CD14-positive monocyte (primary cell): ENCODE data around the gene PRR36. TPM values are rescaled to one million over a fixed set of nuclear protein-coding genes. Genes with fewer than 3 reads are reported as not detected.
A peak's percentile ranks its signal among the peaks of the same experiment; 100 is the strongest.

Experiments used
- DNase-seq, 3 donors: peaks; one replicate each; pipeline ENCODE4 v3.0.0-alpha.2; 2011 to 2022
- H2AFZ ChIP-seq: 2 replicates; pipeline ENCODE4 v1.6.0; 2012; ENCODE audit warnings: mild to moderate bottlenecking, low read depth, low read length, inconsistent platforms; ENCODE audit not compliant: insufficient read depth, poor library complexity, severe bottlenecking
- H3K27ac ChIP-seq, 2 donors: 1 replicate in 1 of 2; 2 replicates in 1 of 2; pipeline ENCODE4 v1.5.1; 2012 to 2013; ENCODE audit warnings: low read length in 2 of 2, control low read depth in 1 of 2, inconsistent platforms in 1 of 2, low read depth in 1 of 2, mild to moderate bottlenecking in 1 of 2
- H3K27me3 ChIP-seq, 2 donors: one replicate each; pipeline versions ENCODE4 v1.6.0 to v1.6.1; 2011 to 2013; ENCODE audit warnings: low read length in 2 of 2; ENCODE audit not compliant: control insufficient read depth in 2 of 2, insufficient read depth in 2 of 2
- H3K36me3 ChIP-seq, 2 donors: replicated peaks in 1 of 2; 1 replicate in 1 of 2; 2 replicates in 1 of 2; pipeline versions ENCODE4 v1.5.1 to v1.6.1; 2012 to 2013; ENCODE audit warnings: low read length in 2 of 2, control low read depth in 1 of 2, inconsistent platforms in 1 of 2, mild to moderate bottlenecking in 1 of 2; ENCODE audit not compliant: insufficient read depth in 2 of 2, control insufficient read depth in 1 of 2
- H3K4me1 ChIP-seq, 2 donors: 1 replicate in 1 of 2; 2 replicates in 1 of 2; pipeline versions ENCODE4 v1.5.1 to v1.6.1; 2012 to 2013; ENCODE audit warnings: low read length in 2 of 2, control low read depth in 1 of 2, inconsistent platforms in 1 of 2, mild to moderate bottlenecking in 1 of 2, moderate library complexity in 1 of 2; ENCODE audit not compliant: insufficient read depth in 2 of 2, control insufficient read depth in 1 of 2
- H3K4me2 ChIP-seq: replicated peaks from 2 replicates; pipeline ENCODE3; 2012; ENCODE audit warnings: low read length, moderate library complexity, mild to moderate bottlenecking; ENCODE audit not compliant: poor library complexity, severe bottlenecking; ENCODE audit errors: extremely low read depth
- H3K4me3 ChIP-seq, 3 experiments: fragments of 200-600 bp in 1 of 3; sonication (generic) in 1 of 3; replicated peaks in 1 of 3; 1 replicate in 2 of 3; 2 replicates in 1 of 3; pipeline ENCODE4 v1.5.1; 2011 to 2013; ENCODE audit warnings: low read length in 3 of 3, mild to moderate bottlenecking in 3 of 3, control low read depth in 2 of 3, low read depth in 2 of 3, inconsistent platforms in 1 of 3, moderate library complexity in 1 of 3
- H3K79me2 ChIP-seq: 2 replicates; pipeline ENCODE4 v1.6.0; 2012; ENCODE audit warnings: mild to moderate bottlenecking, control low read depth, inconsistent platforms, low read length, moderate library complexity; ENCODE audit not compliant: insufficient read depth
- H3K9ac ChIP-seq: 2 replicates; pipeline ENCODE4 v1.6.0; 2017; ENCODE audit warnings: low read length, mild to moderate bottlenecking; ENCODE audit not compliant: insufficient read depth, poor library complexity, severe bottlenecking
- H3K9me3 ChIP-seq, 2 donors: replicated peaks in 1 of 2; 1 replicate in 1 of 2; 2 replicates in 1 of 2; pipeline versions ENCODE4 v1.5.1 to v1.6.1; 2012 to 2013; ENCODE audit warnings: low read length in 2 of 2, control low read depth in 1 of 2; ENCODE audit not compliant: control insufficient read depth in 1 of 2, insufficient read depth in 1 of 2
- H4K20me1 ChIP-seq: 2 replicates; pipeline ENCODE4 v1.6.0; 2012; ENCODE audit warnings: mild to moderate bottlenecking, low read length, control low read depth, moderate library complexity; ENCODE audit not compliant: insufficient read depth
- H3K27ac Mint-ChIP-seq, 7 donors: one replicate each; pipeline ENCODE4 v1.8.0; 2020; ENCODE audit warnings: mild to moderate bottlenecking in 7 of 7, mixed read lengths in 7 of 7, moderate library complexity in 6 of 7, inconsistent platforms in 2 of 7
- H3K27me3 Mint-ChIP-seq, 3 donors: one replicate each; pipeline ENCODE4 v1.8.0; 2021 to 2022; ENCODE audit warnings: low read depth in 3 of 3, mild to moderate bottlenecking in 3 of 3, mixed read lengths in 3 of 3, moderate library complexity in 3 of 3, inconsistent platforms in 1 of 3
- H3K36me3 Mint-ChIP-seq, 2 donors: one replicate each; pipeline ENCODE4 v1.8.0; 2020; ENCODE audit warnings: mixed read lengths in 2 of 2, inconsistent platforms in 1 of 2, mild to moderate bottlenecking in 1 of 2
- H3K4me1 Mint-ChIP-seq: one replicate; pipeline ENCODE4 v1.8.0; 2020; ENCODE audit warnings: mild to moderate bottlenecking, mixed read lengths
- H3K4me3 Mint-ChIP-seq, 2 donors: one replicate each; pipeline ENCODE4 v1.8.0; 2020; ENCODE audit warnings: mild to moderate bottlenecking in 2 of 2, mixed read lengths in 2 of 2, moderate library complexity in 1 of 2
- H3K9me3 Mint-ChIP-seq, 7 donors: one replicate each; pipeline ENCODE4 v1.8.0; 2020 to 2022; ENCODE audit warnings: mixed read lengths in 7 of 7, mild to moderate bottlenecking in 6 of 7, moderate library complexity in 6 of 7, inconsistent platforms in 2 of 7
- whole genome bisulfite sequencing: methylation state at CpG from one replicate; pipeline ENCODE4 v1.1.5; 2013; ENCODE audit warnings: missing lambda C conversion rate; ENCODE audit not compliant: insufficient coverage; 5-methylcytosine and 5-hydroxymethylcytosine counted together
- intact Hi-C, 2 donors: fragments of 100-400 bp; cut with micrococcal nuclease; formaldehyde crosslinking; loops; one replicate each; pipeline versions ENCODE4 v1.15.0 to v1.15.1; 2023
- polyA plus RNA-seq, 3 donors: library from polyadenylated mRNA; depleted of rRNA in 1 of 3; unstranded in 2 of 3; stranded (reverse) in 1 of 3; fragments of 300-500 nt in 2 of 3; fragments of >200 nt in 1 of 3; fragmentation: Illumina TruSeq in 2 of 3; gene quantifications; 1 replicate in 2 of 3; 2 replicates in 1 of 3; pipeline ENCODE4 v1.2.3, GENCODE V29; 2012 to 2021
- TF ChIP-seq, protein P1 (sequence below): fragments of 200-600 bp; IDR thresholded peaks from one replicate; pipeline ENCODE4 v1.8.0; 2022; ENCODE audit warnings: antibody characterized with exemption, mild to moderate bottlenecking

The PRR36 gene
- polyA plus RNA-seq, 3 donors, result not detected

DNA sequence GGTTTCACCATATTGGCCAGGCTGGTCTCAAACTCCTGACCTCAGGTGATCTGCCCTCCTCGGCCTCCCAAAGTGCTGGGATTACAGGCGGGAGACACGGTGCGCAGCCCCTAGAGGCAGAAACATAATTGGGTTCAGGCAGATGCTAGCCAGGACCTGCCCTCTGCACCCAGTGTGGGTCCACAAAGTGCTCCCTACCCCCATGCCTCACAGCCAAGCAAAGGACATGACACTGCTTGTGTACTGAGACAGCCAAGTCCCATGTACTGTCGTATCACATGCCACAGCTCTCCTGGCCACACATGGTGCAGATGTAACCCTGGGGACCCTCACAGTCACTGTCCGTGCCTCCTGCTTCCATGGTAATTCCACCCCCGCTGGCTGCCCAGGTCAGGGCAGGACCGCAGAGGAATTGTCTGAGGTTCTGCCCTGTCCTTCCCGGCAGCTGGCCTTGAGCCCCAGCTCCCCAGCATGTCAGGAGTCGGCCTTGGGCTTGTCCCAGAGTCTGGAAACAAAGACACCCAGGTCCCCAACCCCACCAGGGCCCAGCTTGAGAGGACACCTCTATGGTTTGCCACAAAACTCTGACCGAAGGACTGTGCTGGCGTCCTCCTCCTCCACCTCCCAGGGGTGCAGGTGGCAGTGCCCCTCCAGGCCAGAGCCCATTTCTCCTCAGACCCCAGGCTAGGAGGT lies 7.6 kb downstream of the PRR36 start:
- peaks cover 42 to 49% of the 10 kb centered on the region in 2 donors for H3K4me1 ChIP-seq

DNA sequence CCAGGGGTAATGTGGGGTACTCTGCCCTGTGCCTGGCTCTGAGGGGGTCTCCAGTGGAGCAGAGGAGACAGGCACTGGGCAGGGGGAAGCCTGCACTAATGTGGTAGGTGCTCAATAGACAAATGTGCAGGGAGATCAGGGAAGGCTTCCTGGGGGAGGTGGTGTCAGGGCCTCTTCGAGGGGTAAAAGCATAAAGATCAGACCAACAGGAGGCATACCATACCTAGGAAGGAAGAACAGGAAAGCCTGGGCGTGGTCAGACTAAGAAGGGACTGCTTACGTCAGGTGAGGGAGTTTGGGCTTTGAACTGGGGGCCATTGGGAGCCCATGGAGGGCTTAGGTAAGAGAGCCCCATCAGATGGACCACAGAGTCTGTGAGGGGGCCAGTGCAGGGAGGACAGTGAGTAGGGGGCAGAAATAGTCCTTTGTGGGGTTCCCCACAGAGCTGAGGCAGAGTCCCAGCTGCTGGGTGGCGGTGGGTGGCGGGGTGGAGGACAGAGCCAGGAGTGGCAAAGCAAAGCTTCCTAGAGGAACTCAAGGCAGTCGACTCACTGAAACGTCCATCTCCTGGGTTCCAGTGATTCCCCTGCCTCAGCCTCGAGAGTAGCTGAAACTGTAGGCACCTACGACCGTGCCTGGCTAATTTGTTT lies 8.8 kb downstream of the PRR36 start:
- H3K27ac Mint-ChIP-seq, result no peak overlapping the region

More for the DNA sequence above, 7.6 kb downstream of the PRR36 start:
- intact Hi-C loops, result loop anchor here in 1 of 2 donors (5.0 kb wide), 1 partner anchor 56 kb away; the partner anchor contains the start of gene SNAPC2
- WGBS, result 87% methylated on average over 10 of the region's 12 CpGs
- Histone ChIP-seq H3K27ac (no peak overlapping the region), H3K27me3 (peaks cover 24 to 66% of the 10 kb centered on the region in 2 donors), H3K36me3 (no peaks in the 10 kb centered on the region), H3K9ac (no peak overlapping the region), H4K20me1 (no peaks in the 10 kb centered on the region), H3K4me3 (no peak overlapping the region), H3K79me2 (no peaks in the 10 kb centered on the region), H3K9me3 (peaks cover 0 to 5% of the 10 kb centered on the region in 2 donors), H3K4me2 (no peak overlapping the region), H2AFZ (no peak overlapping the region)
- TF ChIP-seq, protein P1, sequence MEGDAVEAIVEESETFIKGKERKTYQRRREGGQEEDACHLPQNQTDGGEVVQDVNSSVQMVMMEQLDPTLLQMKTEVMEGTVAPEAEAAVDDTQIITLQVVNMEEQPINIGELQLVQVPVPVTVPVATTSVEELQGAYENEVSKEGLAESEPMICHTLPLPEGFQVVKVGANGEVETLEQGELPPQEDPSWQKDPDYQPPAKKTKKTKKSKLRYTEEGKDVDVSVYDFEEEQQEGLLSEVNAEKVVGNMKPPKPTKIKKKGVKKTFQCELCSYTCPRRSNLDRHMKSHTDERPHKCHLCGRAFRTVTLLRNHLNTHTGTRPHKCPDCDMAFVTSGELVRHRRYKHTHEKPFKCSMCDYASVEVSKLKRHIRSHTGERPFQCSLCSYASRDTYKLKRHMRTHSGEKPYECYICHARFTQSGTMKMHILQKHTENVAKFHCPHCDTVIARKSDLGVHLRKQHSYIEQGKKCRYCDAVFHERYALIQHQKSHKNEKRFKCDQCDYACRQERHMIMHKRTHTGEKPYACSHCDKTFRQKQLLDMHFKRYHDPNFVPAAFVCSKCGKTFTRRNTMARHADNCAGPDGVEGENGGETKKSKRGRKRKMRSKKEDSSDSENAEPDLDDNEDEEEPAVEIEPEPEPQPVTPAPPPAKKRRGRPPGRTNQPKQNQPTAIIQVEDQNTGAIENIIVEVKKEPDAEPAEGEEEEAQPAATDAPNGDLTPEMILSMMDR, result no peak
- peaks cover 63 to 82% (median 72%) of the 10 kb centered on the region in 3 donors for H3K27me3 Mint-ChIP-seq
- peaks cover 3 to 35% (median 15%) of the 10 kb centered on the region in 7 donors for H3K9me3 Mint-ChIP-seq
- DNase-seq, result no peak
- peaks cover 37% of the 10 kb centered on the region for H3K4me1 Mint-ChIP-seq
- H3K36me3 Mint-ChIP-seq, result peaks cover 4 to 5% of the 10 kb centered on the region in 2 donors
- H3K27ac Mint-ChIP-seq, result no peak overlapping the region
- peak overlapping the region in 1 of 2 donors; percentile 48 for H3K4me3 Mint-ChIP-seq

More for the DNA sequence above, 8.8 kb downstream of the PRR36 start:
- Histone ChIP-seq H3K27ac (no peak overlapping the region), H3K4me1 (peaks cover 34 to 42% of the 10 kb centered on the region in 2 donors), H2AFZ (no peak overlapping the region), H3K27me3 (peaks cover 28 to 78% of the 10 kb centered on the region in 2 donors), H3K4me2 (no peak overlapping the region), H3K36me3 (no peaks in the 10 kb centered on the region), H3K9me3 (peaks cover 0 to 5% of the 10 kb centered on the region in 2 donors), H4K20me1 (no peaks in the 10 kb centered on the region), H3K4me3 (no peak overlapping the region), H3K79me2 (no peaks in the 10 kb centered on the region), H3K9ac (no peak overlapping the region)
- peak overlapping the region; percentile 52 to 75 for H3K4me3 Mint-ChIP-seq
- peaks cover 73 to 90% (median 75%) of the 10 kb centered on the region in 3 donors for H3K27me3 Mint-ChIP-seq
- H3K36me3 Mint-ChIP-seq, result peaks cover 7 to 12% of the 10 kb centered on the region in 2 donors
- peaks cover 0 to 35% (median 14%) of the 10 kb centered on the region in 7 donors for H3K9me3 Mint-ChIP-seq
- DNase-seq, result no peak
- TF ChIP-seq, protein P1, result no peak
- intact Hi-C loops, result loop anchor here in 1 of 2 donors (5.0 kb wide), 1 partner anchor 57 kb away; the partner anchor contains the start of gene SNAPC2
- 46% methylated on average over 9 of the region's 10 CpGs for WGBS
- peaks cover 31% of the 10 kb centered on the region for H3K4me1 Mint-ChIP-seq
